HG03354 (cell line): ENCODE measurements around the gene IPO5.

ENCODE experiments used
- ATAC-seq: cut with Tn5 transposase; IDR thresholded peaks from one replicate; pipeline ENCODE4 v1.9.1; 2021; ENCODE audit warnings: mild to moderate bottlenecking; ENCODE audit not compliant: unreplicated experiment, poor library complexity, severe bottlenecking

IPO5 gene

GRCh38 chr13:97953376-97953970 lies at the start of gene IPO5:
Gene IPO5, plus strand, starts transcription at chr13:97953675. Its CDS starts 23,022 bp downstream, at chr13:97976697.
- ATAC-seq, result no peak

GRCh38 chr13:97904059-97904458 lies 49.4 kb upstream of the IPO5 start:
- no peak for ATAC-seq

GRCh38 chr13:97905517-97905916 lies 48.0 kb upstream of the IPO5 start:
- ATAC-seq, result no peak

- peak; percentile 76 for ATAC-seq
Observed at GRCh38 chr13:97911311-97912138, 42.0 kb upstream of the IPO5 start.

- ATAC-seq, result no peak
Observed at GRCh38 chr13:97912139-97912535, 41.3 kb upstream of the IPO5 start.

- no peak for ATAC-seq
Observed at GRCh38 chr13:97913206-97913605, 40.3 kb upstream of the IPO5 start.

- no peak for ATAC-seq
Observed at GRCh38 chr13:97914540-97914939, 38.9 kb upstream of the IPO5 start.

GRCh38 chr13:97921176-97921816 lies 32.2 kb upstream of the IPO5 start:
- no peak for ATAC-seq

- no peak for ATAC-seq
Observed at GRCh38 chr13:97928301-97928700, 25.2 kb upstream of the IPO5 start.

- no peak for ATAC-seq
Observed at GRCh38 chr13:97932036-97932435, 21.4 kb upstream of the IPO5 start.

- ATAC-seq, result no peak
Observed at GRCh38 chr13:97932647-97933046, 20.8 kb upstream of the IPO5 start.

GRCh38 chr13:97933776-97934175 lies 19.7 kb upstream of the IPO5 start:
- no peak for ATAC-seq

- ATAC-seq, result no peak
Observed at GRCh38 chr13:97934590-97934989, 18.9 kb upstream of the IPO5 start.

- no peak for ATAC-seq
Observed at GRCh38 chr13:97935071-97935470, 18.4 kb upstream of the IPO5 start.

- ATAC-seq, result no peak
Observed at GRCh38 chr13:97936036-97936435, 17.4 kb upstream of the IPO5 start.

GRCh38 chr13:97938706-97939475 lies 14.6 kb upstream of the IPO5 start:
- ATAC-seq, result no peak

GRCh38 chr13:97944396-97945029 lies 9.0 kb upstream of the IPO5 start:
- no peak for ATAC-seq

- no peak for ATAC-seq
Observed at GRCh38 chr13:97945342-97945741, 8.1 kb upstream of the IPO5 start.

- ATAC-seq, result peak; percentile 55
Observed at GRCh38 chr13:97945792-97946419, 7.6 kb upstream of the IPO5 start.
